NCI-H526 (cell line): Measurements from ENCODE around the gene WIF1.
A peak's percentile ranks its signal among the peaks of the same experiment; 100 is the strongest.

ENCODE experiments used
- DNase-seq, 2 experiments: peaks; one replicate each; lab custom pipeline; 2025; lab: John Stamatoyannopoulos, UW

WIF1 gene

DNA sequence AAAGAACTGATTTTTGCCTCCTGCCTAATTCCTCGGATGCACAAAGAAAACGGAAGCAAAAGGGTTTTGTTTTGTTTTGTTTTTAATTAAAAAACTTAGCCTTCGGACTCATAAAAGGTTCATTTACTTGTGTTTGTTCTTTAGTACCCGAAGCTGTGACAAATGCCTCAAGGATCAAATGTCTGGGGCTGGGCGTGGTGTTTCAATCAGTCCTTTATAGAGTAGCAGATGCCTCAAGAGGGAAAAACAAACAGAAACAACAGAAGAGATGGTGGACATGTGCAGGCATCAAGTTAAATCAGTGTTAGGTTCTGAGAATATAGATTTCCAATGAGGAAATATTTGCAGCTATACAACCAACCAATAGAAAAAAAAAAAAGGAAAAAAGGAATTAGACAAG lies 1.6 kb upstream of the WIF1 start:
- peak in 1 of 2 experiments; percentile 6 for DNase-seq

DNA sequence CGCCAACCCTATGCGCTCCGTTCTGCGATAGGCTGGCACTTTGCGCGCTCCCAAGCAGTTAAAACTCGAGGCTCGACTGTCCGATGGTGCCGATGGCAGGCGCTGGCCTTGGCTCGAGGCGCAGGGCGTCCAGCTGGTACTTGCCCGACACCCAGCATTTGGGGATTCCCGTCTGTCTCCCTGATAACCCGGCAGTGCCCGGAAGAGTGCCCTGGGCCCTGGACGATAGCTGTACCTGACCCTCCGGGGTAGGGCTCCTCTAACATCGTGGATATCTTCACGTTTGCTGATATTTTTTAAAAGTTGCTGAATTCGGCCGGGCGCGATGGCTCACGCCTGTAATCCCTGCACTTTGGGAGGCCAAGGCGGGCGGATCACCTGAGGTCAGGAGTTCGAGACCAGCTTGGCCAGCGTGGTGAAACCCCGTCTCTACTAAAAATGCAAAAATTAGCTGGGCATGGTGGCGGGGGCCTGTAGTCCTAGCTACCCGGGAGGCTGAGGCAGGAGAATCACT lies 908 bp upstream of the WIF1 start:
- no peak for DNase-seq

DNA sequence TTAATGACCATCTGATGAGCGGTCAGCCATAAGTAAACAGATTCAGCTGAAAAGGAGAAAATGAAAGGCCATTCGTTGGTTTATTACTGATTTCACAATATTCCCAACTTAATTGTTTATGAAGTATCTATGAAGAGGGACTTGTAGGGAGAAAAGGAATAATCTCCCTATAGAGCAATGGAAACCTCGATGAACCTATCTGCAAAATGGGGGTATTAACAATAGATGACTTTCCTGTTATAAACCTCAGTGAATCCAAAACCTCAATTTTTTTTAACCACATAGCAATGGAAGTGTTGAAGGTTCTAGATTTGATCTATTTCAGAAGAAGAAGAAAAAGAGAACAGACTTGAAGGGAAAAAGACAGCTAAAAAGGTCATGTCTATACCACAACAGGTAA lies 2.0 kb downstream of the WIF1 start:
- no peak for DNase-seq

DNA sequence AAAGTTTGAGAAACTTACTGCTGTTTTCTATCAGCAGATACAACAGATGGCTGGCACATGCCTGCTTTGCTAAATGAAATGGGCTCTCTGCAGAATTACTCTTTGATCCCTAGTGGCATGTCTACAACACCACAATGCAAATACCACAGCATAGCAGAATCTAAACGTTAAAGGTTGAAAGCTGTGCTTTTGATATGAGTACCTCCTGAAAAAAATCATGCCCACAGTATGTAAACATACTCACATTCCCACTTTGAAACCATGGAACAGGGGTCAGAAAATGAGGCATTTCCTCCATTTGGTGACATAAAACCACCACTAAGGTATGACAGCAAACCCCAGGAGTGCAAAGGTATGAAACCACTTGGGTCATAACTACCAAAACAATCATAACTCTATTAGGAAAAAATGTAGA lies 7.5 kb downstream of the WIF1 start:
- DNase-seq: no peak

DNA sequence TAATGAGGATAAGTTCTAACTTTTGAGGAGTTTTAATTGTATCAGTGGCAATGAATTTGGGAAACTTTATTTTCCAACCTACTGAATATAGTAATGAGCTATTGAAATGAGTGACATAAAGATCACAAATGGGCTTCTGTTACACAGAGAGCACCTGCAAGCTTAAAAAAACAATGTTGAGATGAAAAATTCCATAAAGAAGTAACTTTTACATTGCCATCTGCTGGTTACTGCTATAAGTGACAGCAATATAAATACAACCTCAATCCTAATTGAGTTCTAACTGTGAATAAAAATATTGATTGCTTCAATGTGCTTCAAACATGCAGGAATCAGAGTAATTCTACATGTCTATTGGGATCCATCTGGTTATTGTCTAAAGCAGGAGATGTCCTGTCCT lies 14.2 kb downstream of the WIF1 start:
- DNase-seq: peak in 1 of 2 experiments; percentile 21

DNA sequence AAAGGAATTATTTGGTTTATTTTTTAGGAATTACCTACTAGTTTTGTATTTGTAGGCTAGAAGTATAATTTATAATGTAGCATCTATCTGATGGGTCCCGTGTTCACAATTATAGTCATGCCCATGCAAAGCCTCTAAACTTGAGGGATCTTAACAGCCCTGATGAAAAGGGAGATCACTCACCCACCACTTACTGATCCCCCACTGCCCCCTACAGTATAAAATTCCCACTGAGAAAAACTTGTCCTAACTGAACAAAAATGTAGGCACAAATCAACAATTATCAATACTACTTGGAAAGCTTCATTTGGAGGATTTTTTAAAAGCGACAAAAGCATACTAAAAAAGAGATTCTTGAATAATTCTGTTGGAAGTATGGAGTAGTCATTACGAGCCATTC lies 21.0 kb downstream of the WIF1 start:
- DNase-seq: peak in 1 of 2 experiments; percentile 47

DNA sequence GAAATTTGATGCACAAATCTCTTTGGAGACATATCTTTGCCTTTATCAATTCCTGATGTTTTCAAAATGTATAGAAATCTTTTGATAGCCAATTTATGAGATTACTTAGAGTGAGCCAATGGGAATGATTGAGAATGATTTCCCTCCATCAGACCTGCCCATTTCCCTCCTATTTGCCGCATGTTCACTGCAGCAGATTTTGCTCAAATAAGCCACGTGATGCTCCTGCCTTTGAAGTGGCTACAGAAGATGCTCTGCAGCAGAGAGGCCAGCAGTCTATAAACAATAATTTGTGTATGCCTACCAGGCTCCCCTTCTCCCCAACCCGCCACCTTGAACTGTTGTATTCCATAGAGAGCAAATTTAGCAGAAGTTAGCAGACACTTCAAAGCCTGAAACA lies 21.9 kb downstream of the WIF1 start:
- no peak for DNase-seq

DNA sequence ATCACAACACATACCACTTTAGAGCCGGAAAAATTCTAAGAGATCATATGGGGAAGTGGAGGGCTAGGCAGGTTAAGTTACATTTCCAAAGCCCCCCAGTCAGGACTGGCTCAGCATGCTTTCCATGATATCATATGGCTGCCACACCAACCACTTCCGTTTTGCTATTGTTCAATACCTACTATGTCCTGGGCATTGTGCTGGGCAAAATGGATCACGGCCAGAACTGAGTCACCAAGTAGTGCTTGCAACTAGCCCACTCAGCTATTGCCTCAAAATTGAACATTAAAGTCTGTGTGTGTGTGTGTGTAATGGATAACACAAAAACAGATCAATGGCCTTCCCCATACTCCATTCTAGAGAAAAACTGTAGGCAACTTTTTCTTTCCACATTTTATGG lies 22.7 kb downstream of the WIF1 start:
- DNase-seq: no peak

DNA sequence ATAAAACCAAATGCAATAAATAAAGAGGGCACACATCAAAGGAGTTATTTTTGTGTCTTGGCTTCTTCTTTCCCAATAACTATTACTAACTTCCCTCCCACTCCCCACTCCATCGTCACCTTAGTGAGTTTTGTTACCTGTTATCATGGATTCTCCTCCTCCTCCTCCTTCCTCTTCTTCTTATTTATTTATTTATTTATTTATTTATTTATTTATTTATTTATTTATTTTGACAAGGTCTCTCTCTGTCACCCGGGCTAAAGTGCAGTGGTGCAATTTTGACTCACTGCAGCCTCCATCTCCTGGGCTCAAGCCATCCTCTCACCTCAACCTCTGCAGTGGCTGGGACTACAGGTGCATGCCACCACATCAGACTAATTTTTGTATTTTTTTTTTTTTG lies 26.4 kb downstream of the WIF1 start:
- no peak for DNase-seq

DNA sequence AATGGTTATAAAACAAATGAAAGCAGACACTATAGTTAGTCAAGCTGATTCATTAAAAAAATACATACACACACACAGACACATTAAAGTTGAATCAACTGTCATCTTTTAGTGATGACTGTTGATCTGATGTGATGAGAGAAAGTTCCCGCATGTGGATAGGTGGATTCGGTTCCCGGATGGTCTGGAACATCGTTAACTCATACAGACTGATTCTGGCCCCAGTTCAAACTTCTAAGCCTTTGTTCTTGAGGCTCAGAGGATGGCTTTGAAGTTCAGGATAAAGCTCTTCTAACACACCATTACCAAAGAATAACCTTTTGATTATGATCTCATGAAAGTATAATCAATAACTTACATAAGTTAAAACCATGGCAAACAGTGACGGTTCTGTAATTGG lies 27.5 kb downstream of the WIF1 start:
- DNase-seq: no peak

DNA sequence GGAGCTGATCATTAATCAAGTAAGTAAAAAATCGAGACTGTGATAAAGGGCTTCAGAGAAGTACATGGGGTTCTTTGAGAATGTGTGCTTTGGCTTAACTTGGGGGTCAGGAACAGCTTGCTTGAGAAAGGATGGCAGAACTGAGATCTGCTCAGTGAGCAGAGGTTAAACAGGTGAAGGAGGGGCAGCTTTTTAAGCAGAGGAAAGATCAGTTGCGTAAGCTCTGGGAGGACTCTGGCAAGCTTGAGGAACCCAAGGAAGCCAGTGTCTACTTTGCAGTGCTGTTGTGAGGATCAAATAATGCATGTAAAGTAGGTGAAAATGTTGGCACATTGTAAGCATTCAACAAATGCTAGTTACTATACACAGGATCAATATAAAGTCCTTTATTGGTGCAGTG lies 30.6 kb downstream of the WIF1 start:
- no peak for DNase-seq

DNA sequence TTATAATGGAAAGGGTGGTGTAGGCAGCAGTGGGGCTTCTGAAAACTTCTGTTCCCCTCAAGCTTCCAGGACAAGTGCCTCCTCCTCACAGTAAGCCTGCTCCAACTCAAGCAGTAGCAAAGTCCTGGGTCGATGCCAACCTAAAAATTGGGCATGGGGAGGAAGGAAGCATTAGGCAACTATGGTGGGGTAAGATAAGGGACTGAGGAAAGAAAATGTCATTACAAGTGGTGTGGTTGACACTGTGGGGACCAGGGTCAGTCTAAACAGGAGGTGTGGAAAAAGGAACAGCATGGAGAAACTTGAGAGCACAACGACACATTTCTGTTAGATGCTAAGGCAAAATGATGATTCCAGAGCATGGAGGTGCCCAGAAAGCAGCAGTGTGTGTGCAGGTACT lies 34.9 kb downstream of the WIF1 start:
- DNase-seq: no peak

DNA sequence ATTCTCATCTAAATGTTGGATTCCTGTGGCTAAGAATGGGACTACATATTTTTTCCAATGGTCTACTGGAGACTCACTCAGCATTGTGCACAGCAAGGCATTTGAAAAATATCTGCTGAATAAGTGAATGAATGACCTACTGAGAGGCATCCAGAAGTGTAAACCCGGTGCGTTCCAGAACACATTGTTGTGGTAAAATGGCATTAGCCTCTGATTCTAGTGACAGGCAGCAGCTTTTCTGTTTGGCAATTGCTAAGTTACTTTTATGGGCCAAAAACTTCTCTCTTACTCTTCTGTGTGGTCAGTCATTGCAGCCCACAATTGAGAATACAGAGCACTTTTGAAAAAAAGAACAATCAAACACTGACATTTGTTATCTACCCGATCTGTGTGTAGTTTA lies 36.5 kb downstream of the WIF1 start:
- no peak for DNase-seq

DNA sequence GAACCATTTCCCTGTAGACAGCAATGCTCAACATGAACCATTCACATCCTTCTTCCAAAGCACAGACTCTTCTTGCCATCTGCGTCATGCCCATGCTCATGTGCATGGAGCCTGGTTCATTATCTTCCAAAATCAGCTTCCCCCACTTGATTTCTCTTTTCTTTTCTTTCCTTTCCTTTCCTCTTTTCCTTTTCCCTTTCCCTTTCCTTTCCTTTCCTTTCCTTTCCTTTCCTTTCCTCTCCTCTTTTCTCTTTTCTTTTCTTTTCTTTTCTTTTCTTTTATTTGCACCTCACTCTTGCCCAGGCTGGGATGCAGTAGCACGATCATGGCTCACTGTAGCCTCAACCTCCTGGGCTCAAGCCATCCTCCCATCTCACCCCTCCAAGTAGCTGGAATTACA lies 37.5 kb downstream of the WIF1 start:
- DNase-seq: no peak

DNA sequence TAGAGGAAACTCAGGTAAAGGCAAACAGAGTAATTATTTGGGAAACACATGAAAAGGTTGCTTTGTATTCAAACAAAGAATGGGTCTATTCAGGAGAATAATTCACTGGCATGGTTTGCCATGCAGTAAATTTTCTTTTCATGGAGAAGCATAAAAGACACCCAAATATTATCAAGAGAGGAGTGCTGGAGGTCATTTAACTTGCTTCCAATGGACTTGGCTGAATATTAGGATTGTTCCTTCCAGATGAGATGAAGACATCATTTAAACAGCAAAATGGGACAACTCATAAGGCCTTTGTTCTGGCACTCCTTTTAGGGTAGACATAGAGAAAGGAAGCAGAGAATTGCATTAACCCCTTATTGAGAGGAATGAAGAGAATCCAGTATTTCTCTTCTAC lies 38.7 kb downstream of the WIF1 start:
- DNase-seq: no peak

DNA sequence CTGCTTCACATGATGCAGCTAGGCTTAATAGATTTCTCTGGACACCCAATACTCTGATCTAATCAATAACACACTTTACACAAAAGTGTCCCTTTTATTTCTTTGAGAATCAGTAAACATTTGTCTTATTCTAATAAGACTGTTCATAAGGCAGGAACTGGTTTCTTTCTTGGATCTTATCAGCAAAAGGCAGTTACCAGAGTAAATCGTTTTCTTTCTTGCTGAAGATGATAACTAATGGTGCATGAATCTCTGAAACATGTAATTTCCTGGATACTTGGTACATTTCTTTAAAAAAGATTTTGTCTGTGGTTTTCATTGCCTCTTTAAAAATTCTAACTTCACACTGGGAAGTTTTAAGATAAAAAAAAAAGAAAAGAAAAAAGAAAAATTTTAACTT lies 39.6 kb downstream of the WIF1 start:
- no peak for DNase-seq

DNA sequence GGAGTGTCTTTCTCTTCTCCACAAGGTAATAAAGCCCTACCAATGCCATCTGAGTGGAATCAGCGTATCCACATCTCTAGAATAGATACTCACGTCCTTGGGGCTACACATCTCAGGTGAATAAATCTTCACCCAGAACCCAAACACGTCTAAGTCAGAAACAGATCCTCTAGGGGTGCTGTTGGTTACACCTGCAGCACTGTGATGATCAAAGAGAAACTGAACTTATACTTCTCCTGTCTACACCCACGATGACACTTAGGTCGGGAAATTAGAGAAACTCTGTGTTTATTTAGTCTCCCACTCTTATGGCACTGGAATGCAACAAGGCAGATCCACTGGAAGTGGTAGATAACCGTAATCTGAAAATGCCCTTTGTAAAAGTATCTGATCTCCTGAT lies 46.2 kb downstream of the WIF1 start:
- DNase-seq: peak in 1 of 2 experiments; percentile 15

DNA sequence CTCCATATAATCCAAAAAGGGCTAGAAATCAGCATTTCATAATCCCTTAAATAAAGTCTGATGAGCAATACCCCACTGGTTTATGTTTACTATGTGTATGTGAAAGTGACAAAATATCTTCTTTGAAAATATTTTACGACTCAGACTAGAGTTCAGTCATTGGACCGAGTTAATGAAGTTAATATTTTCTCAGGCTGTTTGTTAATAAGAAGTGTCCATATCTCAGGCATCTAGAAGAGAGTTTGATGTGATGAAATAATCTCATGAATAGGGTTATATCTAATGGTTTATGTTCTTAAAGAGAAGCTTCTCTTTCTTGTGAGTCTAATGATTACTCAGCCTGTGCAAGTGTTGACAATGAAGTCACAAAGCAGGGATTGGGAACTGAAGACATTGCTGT lies 51.8 kb downstream of the WIF1 start:
- DNase-seq: no peak

DNA sequence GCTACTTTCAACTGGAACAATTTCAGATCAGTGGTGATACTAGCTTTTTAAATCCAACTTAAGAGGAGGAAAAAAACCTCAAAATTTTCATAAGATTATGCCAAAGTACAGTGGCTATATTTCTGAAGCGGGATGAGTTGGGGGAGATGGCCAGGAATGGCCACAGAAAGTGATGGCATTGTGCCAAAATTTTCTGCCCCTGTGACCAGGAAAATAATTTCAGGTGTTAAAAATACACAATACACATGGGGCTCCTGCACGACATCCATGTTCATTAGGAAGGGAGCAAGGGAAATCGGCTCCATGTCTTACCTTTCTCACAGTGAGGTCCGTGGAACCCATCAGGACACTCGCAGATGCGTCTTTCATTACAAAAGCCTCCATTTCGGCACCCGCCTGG lies 53.7 kb downstream of the WIF1 start:
- no peak for DNase-seq

DNA sequence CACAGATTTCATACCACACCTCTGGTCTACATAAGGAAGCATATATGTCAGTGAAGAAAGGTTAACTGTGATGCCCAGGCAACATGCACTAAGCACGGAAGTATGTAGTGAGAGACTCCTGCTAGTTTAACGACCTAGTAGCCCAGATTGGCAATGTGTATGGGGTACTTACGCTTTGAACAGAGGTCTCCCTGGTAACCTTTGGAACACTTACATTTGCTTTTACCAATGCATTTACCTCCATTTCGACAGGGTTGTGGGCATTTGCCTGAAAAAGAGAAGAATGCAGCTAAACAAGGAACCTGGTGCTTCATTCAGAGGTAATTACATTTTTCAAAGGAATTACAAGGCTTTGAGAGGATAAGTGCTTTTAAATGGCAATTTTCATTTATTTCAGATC lies 65.2 kb downstream of the WIF1 start:
- no peak for DNase-seq

DNA sequence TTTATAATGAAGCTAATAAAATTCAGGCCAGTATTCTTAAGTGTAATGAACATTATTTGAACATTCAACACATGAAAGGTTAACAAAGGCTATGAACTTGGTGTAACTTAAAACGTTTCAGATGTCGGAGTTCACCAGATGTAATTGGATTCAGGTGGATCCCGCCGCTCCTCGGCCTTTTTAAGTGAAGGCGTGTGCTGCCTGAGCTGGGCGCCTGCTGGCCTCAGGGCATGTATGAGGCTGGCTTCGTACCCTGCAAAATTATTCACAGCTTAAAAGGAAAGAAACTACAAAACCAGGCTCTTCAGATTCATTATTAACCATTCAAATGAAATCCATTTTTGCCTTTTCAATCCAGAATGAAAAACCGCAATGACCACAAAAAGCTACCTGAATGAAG lies 69.9 kb downstream of the WIF1 start:
- DNase-seq: no peak

DNA sequence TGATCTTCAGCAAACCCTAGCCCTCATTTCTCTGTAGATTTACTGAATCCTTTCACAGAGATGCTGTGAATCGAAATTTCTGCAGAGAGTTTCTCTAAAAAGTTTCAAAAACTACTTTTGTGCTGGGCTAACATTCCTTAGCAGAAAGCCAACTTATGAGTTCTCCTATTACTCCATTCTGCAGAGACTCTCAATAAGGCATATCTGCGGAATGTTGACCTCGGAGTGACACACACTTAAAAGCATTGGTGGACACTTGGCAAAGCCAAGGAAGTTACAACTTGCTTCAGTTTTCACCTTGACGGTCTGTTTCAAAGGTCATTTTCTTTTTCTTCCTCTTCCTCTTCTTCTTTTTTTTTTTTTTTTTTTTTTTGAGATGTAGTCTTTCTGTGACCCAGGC lies 75.8 kb downstream of the WIF1 start:
- no peak for DNase-seq

DNA sequence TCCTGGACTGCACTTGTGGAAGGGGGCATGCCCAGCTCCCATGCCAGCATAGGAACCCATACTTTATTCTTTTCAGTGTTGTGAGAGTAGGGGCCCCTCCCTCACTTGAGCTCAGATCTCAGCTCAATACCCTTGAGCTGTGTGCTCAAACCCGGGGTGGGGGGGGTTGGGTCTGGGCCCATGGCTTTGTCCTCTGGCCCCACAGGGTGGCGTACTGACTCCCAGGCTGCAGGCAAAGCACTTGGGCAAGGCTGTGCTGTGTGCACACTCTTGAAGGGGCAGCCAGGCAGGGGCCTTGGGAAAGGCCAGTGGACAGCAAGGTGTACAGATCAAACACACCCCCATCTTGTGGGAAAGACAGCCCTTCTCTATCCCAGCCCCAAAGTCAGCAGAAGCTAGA lies 81.8 kb downstream of the WIF1 start:
- no peak for DNase-seq

DNA sequence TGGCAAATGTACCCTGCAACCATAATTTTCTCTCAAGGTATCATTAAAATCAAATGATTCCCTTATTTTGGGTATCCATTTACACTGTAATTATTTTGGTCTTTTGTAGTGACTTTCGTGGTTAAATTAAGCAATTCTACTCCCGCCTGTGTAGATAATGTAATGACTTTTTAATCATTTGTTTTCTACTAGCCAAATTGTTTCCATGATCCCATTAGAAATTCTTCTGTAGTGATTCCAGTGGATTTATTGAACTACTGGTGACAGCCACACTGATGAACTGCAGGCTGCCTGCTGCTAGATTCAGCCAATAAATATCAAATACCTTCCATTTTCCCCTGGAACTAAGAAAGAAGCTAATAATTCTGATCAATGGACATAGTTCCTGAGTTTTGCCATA lies 96.0 kb downstream of the WIF1 start:
- no peak for DNase-seq

DNA sequence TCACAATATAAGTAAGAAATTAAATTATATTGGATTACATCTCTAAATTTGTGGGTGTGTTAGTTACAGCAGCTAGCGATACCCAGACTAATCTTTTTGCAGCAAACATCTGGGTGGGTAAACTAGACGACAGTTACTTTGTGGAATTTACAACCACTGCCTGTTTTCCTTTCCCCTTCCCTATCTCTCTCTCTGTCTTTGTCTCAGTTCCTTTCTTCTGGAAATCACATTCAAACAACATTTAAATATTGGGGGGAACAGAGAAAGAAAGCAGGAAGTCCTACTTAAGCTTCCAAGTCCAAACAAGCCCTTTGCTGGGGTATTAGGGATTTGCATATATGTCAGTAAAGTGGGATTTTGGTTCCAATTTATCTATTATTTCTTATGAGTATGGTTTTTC lies 97.6 kb downstream of the WIF1 start:
- no peak for DNase-seq
